ELR (cell line): ENCODE results near the gene STEAP1B.
"Not testable (repeated sequence)": the region's sequence is repeated elsewhere in the genome, so short reads cannot be mapped to it uniquely, and the experiment has no call there.

Experiments
- DNase-seq: peaks from one replicate; pipeline ENCODE4 v3.0.0-alpha.2; 2015; ENCODE audit warnings: low read depth

STEAP1B gene

DNA sequence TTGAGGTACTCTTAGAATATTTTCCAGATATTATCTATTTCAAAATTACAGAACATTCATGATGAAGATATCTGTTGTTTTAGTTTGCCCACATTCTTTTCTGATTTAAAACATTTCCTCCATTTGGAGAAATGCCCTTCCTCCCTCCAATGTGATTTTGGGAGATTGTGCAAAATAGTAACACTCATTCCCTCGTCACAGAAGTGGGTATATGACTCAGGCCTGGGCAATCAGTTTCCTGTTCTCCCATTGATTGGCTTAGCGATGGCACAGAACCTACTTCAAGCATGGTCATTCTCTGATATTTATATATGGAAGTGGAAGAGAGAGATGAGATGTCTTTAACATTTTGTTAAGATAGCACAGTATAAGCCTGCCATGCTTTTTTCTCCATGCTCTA, 3.1 kb downstream of the STEAP1B start:
- DNase-seq = peak; percentile 71

DNA sequence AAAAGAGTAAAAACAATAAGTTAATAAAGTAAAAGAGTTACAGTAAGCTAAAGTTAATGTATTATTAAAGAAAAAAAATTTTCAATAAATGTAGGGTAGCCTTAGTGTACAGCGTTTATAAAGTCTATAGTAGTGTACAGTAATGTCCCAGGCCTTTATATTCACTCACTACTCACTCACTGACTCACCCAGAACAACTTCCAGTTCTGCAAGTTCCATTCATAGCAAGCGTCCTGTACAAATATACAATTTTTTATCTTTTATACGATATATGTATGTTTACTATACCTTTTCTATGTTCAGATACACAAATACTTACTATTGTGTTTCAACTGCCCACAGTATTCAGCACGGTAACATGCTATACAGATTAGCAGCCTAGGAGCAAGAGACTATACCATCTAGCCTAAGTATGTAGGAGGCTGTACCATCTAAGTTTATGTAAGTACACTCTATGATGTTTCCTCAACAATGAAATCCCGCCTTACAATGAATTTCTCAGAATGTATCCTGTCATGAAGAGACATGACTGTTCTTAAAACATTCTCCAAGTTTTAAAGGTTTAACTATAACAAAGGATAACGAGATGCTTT, 3.6 kb downstream of the STEAP1B start:
- DNase-seq = peak; percentile 70

DNA sequence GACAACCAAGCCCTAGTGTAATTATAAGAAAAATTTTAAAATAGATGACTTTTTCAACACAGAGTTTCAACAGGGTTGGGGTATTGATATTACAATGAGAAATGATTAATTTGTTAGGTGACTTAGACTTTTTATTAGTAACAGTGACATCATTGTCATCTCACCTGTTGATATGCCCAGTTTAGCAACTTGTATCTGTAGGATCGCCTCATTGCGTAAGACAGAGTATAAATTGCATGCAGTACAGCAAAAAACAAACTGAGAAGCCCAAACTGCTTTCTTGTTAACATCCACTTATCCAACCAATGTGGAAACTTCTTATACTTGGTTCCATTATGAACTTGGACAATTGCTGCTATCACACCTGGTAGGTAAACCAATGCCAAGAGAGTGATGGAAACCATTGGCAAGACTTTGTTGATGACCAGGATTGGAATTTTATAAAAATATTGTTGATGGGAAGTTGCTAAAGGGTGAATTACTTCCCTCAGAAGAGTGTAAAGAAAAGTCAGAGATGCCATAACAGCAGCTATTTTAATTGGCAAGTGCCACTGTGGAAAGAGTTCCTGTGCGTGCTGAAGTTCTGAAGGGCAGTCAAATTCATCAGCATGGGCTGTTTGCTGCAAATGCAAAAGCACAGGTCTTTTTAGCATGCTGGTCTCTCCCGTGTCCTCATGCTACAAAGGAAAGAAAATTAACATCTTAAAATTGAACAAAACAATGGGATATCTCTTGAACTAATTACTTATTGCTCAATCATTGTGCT, 6.6 kb downstream of the STEAP1B start:
- not testable (repeated sequence) for DNase-seq

DNA sequence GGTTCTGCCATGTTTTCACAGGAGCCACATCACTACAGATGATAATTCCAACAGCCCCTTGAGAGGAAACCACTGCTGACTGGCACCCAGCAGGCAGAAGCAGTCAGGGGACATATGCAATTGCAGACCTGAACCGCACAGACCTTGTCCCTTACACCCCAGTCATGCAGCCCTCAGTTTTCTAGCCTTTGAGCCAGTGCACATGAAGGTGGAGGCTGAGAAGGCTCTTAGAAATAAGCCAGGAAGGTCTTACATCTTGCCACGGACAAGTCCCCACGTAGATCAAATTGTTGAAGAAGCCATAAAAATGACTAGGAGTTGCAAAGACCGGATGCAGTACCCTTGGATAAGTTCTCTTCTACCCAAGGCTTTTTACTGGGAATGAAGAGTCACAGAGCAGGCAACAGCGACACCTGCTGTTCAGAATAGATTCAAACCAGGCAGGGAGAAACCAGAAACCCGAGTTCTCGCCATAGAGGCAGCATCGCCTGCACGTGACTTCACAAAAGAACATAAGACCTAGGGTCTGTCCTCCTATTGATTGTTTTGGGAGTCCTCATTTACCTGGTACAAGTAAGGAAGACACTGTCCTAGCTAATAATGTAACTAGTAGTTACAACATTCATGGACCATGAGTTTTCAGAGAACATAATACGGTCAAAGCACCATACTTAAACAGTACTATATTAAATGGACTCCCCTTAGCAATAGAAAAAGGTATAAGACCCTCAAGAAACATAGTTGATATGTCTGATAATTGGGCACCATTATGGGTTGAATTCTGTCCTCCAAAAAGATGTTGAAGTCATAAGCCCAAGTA, 11.1 kb downstream of the STEAP1B start:
- peak; percentile 81 for DNase-seq

DNA sequence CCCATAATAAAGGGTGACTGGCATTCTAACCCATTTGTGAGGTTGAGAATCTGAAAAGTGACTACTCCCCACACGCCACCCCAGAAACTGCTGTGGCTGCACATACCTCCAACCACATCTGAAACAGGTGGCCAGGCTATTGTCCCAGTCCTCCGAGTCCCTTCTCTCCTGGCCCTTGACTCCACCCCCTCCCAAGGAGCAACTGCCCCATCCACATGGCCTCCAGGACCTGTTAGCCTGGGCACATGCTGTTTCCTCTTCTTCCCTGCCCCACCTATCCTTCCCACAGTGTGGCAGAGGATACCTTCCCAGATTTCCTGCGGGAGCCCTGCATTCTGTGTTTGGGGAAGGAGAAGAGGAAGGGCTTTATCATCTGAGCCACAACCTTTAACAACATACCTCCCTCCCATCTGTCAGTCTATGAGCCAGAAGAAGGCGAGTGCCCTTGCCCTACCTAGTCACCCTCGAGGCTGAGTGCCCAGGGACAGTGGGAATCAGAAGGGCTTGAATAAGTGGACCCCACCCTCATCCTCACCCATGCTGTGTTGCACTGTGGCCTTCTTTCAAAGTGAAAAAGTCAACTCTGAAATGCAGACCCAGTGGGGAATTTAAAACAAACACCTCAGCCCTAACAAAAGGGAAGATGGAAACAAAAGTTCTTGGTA, 11.9 kb downstream of the STEAP1B start:
- no peak for DNase-seq

DNA sequence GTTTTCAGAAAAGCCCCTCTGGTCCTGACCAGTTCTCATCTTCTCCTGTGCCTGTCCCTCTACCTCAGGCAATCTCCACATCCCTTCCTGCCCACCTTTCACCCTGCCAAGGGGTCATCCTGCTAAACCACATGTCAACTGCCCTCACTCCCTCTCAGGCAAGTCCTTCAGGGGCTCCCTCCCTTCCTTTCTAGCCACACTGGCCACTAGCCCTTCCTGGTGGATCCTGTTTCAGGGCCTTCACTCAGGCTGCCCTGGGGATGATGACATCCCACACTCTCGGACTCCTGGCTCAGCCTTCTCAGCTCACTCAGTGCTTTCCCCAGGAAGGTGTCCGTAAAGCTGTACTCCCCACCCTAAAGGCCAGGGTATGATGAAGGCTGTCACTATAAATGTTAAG, 13.4 kb downstream of the STEAP1B start:
- DNase-seq = no peak

DNA sequence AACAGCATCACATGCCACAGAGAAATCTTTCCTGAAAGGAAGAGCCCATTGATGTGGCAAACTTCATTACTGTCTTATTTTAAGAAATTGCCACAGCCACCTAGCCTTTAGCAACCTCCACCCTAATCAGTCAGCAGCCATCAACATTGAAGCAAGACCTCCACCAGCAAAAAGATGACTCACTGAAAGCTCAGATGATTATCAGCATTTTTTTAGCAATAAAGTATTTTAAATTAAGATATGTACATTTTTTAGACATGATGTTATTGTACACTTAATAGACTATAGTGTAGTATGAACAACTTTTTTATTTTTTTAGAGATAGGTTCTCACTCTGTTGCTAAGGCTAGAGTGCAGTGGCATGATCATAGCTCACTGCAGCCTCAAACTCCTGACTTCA, 14.8 kb downstream of the STEAP1B start:
- peak; percentile 52 for DNase-seq

DNA sequence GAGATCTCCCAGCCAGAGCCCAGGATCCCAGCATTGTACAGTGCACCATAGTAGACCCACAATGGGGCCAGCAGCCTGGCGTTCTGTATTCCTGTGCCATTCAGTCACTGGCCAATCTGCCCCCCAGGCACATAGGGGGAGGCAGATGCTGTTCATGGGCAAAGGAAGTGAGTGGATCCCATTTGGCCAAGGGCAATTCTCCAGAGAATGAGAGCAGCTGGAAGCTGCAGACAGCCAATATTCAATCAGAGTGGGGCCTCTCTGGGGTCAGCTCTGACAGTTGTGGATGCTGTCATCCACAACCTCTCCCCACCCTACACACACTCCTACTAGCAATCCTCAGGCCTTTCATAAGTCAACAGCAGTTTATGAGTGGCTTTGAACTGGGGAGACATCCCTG, 17.5 kb downstream of the STEAP1B start:
- DNase-seq = peak; percentile 20

DNA sequence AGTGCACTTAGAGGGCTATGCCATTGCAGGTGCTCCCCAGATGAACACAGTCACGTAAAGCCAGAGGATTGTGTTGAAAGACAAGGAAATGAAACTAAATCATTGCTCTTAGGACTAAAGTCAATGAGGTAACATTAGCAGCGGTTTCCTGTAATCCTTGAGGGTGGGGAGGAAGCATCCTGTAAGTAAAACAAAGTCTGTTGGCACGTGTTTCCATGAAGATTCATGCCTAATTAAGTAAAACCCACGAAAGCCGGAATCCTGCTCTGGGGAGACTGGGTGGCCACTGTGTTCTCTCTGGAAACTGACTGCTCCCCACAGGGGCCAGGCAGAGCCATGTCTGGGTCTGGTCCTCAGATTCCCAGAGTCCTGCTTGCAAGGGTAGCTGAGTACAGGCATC, 18.3 kb downstream of the STEAP1B start:
- DNase-seq = peak; percentile 49

DNA sequence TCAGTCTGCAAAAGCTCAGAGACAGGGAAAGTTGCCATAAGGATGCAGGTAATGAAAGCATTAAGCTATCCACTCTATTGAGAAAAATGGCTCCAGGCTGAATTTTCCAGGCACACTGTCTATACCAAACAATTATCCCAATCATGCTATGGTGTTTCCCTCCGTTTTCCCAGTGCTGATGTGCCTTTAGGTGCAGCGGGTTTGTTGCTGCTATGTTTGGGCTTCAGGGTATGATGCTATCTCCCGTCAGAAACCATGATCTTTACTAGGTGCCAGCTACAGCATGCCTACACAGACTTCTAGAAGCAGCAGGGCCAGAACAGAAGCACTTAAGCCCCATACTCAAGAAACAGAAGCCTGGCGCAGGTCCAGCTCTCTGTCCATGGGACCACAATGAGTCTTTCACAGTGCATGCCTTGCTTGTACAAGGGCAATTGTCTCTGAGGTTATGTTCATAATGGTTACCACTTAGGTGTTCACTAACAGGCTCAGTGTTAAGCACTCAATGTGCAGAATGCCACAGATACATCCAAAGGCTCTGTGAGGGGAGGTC, 19.4 kb downstream of the STEAP1B start:
- no peak for DNase-seq

DNA sequence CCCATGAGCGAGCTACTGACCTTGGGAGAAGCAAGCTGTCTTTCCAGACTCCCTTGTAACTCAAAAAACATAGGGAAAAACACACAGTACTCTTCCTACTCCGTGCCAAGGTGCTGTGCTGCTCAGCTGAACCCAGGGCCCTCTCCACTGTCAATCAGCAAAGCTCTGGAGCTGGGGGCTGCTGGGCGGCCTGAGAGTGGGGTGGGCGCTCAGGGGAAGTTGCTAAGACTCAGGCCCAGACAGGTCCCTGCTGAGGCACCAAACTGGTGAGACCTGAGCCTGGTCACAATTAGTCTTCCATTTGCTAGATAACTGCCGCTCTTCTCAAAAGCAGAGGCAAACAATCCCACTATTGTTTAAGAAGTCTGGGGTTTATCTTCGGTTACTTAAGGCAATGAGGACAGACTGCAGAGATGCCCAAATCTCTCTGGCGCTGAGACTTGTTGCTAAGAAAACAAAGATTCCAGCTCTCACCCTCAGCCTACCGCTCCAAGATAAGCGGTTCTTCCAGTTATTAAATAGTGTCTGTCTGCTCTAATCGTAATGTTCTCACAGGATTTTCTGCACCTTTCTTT, 22.0 kb downstream of the STEAP1B start:
- no peak for DNase-seq

DNA sequence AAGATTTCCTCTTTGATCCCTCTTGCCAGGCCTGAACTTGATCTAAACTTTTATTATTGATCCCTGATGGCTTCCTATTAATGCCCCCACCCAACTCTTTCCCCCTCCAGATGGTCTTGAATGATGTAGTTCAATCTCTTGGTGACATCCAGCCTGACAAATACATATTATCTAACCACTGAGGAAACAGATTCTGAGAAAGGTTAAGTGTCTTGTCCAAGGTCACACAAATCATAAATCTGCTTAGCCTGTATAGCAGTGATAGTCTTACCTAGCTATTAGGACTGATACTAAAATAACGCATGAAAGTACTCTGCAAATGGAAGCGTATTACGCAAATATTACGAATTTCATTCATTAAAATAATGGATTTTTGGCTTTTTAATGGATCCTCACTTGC, 22.7 kb downstream of the STEAP1B start:
- DNase-seq = no peak

DNA sequence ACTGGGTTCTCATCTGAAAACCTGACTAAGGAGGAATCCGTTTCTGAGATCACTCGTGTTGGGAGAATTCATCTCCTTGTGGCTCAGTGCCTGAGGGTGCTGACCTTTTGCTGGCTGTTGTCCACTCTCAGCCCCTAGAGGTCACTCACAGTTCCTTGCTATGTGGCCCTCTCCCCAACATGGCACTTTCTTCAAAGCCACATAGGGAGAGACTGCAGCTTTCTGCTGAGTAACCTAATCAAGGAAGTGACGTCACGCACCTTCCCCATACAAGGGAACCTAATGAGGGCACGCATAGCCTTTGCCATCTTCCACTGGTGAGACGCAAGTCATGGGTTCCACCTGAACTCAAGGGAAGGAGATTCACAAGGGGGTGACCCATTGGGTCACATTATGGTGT, 23.2 kb downstream of the STEAP1B start:
- DNase-seq = no peak

DNA sequence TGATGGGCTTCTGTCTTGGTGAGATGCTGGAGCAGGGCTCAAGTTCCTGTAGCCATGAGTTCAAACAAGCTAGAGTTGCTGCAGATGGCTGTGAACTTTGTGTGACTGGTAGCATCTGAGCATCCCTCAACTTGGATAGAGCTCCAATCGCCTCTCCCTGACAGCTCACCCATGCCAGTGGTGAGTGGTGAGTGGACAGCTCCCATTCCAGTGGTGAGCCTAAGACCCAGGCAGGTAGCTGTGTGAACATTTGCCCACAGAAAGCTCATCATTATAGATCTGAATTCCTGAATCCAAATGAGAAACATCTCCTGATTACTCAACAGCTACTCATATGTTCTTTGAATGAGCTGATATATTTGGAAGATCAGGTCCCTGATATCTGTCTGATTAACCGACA, 25.3 kb downstream of the STEAP1B start:
- DNase-seq = no peak

DNA sequence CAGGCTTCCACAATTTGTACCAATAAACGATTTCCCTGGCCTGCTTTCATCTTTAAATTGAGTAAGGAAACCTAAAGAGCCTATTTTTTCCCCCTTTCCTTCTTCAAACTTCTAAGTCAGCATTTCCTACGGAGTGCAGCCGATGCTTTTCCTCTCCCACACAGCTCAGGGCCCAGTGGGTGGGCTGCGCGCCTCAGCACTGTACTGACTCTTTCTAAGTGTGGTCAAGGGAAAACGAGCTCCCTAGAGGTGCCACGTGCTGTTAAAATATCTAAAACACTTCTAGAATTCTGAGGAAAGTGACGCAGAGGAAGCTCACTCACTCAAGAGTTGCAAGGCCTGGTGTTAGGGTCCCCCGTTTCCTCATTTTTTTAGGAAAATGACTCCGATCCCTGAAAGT, 29.0 kb downstream of the STEAP1B start:
- no peak for DNase-seq

DNA sequence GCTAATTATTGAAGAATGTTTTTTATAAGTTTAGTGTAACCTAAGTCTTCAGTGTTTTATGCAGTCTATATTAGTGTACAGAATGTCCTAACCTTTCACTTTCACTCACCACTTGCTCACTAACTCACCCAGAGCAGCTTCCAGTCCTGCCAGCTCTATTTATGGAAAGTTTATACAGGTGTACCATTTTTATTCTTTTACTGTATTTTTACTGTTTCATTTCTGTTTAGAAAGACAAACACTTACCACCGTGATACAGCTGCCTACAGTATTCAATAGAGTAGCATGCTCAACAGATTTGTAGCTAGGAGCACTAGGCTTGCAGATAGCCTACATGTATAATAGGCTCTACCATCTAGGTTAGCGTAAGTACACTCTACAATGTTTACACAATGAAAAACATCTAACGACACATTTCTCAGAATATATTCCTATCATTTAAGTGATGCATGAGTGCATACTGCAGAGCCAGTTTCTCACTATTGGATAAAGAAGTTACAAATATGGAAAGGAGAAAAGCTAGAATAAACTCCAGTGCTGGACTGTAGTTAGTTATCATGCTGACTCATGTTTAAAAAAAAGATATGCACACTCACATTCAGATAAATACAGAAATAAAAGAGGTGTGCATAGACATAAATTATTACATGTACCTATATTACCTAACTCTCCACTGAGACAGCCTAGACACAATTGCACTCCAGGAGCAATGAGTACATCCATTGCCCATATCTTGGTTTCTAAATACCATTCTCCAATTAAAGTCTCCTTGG, 30.4 kb downstream of the STEAP1B start:
- DNase-seq = no peak

DNA sequence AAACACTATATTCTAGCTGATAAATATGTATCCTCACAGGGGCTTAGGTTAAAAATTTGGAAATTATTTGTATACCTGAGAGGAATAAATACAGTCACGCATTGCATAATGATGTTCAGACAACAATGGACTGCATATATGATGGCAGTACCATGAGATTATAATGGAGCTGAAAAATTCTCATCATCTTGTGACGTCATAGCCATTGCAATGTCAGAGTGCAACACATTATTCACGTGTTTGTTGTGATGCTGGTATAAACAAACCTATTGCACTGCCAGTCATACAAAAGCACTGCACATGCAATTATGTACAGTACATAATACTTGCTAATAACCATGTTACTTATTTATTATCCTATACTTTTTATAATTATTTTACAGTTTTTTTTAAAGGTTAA, 31.4 kb downstream of the STEAP1B start:
- no peak for DNase-seq

DNA sequence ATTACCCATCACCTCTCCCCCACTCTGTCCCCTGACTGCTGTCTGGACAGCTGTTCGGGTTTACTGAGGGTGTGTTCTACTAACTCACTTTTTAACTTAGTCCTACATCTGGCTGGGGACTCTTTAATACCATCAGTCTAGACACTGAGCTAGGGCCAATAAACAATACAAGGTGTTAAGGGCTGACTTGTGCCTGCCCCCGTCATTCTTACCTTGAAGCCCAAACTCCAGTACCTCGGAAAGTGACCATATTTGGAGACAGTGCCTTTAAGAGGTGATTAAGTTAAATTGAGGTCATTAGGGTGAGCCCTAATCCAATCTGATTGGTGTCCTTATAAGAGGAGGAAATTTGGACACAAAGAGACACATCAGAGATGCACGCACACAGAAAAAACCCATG, 35.7 kb downstream of the STEAP1B start:
- DNase-seq = no peak

DNA sequence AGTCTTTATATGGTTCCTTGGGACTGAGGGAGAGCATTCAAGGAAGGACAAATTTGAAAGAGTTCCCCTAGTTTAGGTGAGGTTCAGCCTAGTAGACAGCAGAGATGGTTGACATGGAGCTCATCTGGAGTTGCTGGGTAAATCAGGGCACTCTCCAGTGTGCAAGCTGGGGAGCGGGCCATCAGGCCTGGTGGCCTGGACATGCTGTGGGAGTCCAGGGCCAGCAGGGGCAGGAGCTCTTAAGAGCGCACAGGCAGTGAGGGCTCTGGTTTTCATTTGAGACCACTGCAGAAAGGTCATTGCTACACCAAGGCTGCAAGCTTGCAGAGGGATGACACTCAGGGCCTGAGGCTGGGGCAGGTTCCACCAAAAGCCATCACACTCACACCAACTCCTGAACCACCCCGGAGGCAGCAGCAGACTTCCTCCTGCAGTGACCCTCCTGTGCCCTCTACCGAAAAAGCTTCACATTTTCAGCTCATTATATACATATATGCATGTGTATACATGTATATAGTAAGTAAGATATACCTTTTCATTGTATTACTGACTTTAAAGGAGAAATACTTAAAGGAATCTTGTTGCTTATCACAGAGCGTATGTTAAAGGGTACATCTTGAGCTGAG, 39.5 kb downstream of the STEAP1B start:
- no peak for DNase-seq

DNA sequence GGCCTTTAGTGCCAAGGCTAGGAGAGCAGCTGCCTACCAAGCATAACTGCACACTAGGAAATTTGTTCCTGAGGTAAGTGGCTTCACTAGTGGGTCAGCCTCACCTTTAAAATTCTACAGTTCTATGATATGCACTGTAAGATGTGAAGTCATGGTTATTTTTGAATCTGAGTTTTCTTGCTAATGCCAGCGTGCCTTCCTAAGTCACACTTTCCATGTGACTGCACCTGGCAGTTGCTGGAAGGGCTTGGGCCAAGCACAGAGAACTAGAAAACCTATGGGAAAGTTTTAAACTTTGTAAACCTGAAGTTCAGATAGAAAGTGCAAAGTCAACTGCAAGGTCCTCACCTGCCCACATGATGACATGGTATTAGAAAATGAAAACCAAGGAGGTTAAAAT, 42.5 kb downstream of the STEAP1B start:
- no peak for DNase-seq

DNA sequence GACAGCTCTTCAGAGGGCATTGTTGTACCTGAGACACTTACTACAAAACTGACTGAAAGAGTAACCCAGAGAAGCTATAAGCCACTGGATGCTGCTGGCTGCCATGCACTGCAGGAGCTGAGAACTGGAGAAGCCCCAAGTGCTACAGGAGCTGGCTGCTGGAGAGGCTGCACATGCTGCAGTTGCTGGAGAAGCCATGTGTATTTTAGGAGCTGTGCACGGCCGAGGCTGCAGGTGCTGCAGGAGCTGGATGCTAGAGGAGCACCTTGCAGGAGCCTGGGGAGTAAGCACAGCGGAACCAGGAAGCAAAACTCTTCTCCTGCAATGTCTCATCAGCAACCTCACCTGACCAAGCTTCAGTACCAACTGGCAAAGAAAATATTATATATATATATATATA, 45.5 kb downstream of the STEAP1B start:
- DNase-seq = no peak
